Progenitor cell of endocrine pancreas (in vitro differentiated cells): ENCODE results near the gene RAD51B. TPM values are rescaled to one million over a fixed set of nuclear protein-coding genes. Genes with fewer than 3 reads are reported as not detected.

Experiments used
- DNase-seq: peaks from one replicate; pipeline ENCODE4 v3.0.0; 2021; ENCODE audit warnings: low spot score; ENCODE audit not compliant: unreplicated experiment
- H3K27ac Mint-ChIP-seq: 2 replicates; pipeline ENCODE4 v1.8.0; 2021; ENCODE audit warnings: mild to moderate bottlenecking, moderate library complexity, mixed read lengths
- H3K27me3 Mint-ChIP-seq: 2 replicates; pipeline ENCODE4 v1.8.0; 2021; ENCODE audit warnings: mixed read lengths
- H3K36me3 Mint-ChIP-seq: 2 replicates; pipeline ENCODE4 v1.8.0; 2022; ENCODE audit warnings: mixed read lengths; ENCODE audit not compliant: insufficient read depth
- H3K4me1 Mint-ChIP-seq: 2 replicates; pipeline ENCODE4 v1.8.0; 2021; ENCODE audit warnings: low read depth, mixed read lengths
- H3K4me3 Mint-ChIP-seq: 2 replicates; pipeline ENCODE4 v1.8.0; 2021; ENCODE audit warnings: low read depth, mild to moderate bottlenecking, moderate library complexity, mixed read lengths
- H3K9me3 Mint-ChIP-seq: 2 replicates; pipeline ENCODE4 v1.8.0; 2021; ENCODE audit warnings: low read depth, mixed read lengths
- total RNA-seq: library from RNA; stranded (reverse); gene quantifications from 2 replicates; pipeline ENCODE4 v1.2.1, GENCODE V29; 2021
- TF ChIP-seq, protein P1 (sequence below): fragments of 200-600 bp; sonication (generic); IDR thresholded peaks from one replicate; pipeline ENCODE4 v1.5.0; 2021; ENCODE audit warnings: antibody characterized with exemption, mild to moderate bottlenecking; ENCODE audit not compliant: unreplicated experiment

RAD51B gene
- total RNA-seq, 1 donor from 2014 or later = 24.7 TPM

GRCh38 chr14:68165274-68165843 is 345.8 kb downstream of the RAD51B start:
- TF ChIP-seq, protein P1, sequence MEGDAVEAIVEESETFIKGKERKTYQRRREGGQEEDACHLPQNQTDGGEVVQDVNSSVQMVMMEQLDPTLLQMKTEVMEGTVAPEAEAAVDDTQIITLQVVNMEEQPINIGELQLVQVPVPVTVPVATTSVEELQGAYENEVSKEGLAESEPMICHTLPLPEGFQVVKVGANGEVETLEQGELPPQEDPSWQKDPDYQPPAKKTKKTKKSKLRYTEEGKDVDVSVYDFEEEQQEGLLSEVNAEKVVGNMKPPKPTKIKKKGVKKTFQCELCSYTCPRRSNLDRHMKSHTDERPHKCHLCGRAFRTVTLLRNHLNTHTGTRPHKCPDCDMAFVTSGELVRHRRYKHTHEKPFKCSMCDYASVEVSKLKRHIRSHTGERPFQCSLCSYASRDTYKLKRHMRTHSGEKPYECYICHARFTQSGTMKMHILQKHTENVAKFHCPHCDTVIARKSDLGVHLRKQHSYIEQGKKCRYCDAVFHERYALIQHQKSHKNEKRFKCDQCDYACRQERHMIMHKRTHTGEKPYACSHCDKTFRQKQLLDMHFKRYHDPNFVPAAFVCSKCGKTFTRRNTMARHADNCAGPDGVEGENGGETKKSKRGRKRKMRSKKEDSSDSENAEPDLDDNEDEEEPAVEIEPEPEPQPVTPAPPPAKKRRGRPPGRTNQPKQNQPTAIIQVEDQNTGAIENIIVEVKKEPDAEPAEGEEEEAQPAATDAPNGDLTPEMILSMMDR = no peak
- peak overlapping the region; percentile 96 for H3K27ac Mint-ChIP-seq
- H3K9me3 Mint-ChIP-seq = no peaks in the 10 kb centered on the region
- peaks cover 71% of the 10 kb centered on the region for H3K4me1 Mint-ChIP-seq
- no peaks in the 10 kb centered on the region for H3K36me3 Mint-ChIP-seq
- H3K27me3 Mint-ChIP-seq = no peaks in the 10 kb centered on the region
- DNase-seq = no peak
- H3K4me3 Mint-ChIP-seq = no peak overlapping the region

DNA sequence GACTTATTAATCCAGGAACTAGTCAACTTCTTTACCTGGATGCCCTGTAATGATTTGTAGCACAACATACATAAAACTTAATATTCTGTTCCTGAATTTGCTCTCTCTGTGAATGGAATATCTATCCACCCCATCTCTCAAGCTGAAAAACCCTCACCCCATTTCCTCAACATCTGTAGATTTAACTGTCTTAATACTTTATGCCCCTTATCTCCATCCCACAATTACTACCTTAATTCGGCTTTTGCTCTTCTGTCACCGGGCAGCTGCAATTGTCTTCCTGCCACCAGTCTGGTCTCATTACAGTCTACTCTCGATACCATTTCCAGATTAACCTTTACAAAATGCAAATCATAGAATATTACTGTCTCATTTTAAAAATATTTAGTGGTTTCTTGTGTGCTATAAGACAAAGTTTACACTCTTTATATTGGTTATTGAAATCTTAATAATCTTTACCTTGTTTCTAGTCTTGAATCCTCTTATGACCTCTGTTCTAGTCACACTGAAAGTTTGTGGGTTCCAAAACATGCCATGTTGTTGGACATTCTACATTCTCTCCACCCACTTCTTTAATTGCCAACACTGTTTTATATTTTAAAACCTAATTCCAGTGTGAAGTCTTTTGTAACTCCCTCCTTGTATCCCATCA is 347.3 kb downstream of the RAD51B start:
- TF ChIP-seq, protein P1 = no peak
- no peak overlapping the region for H3K4me3 Mint-ChIP-seq
- H3K4me1 Mint-ChIP-seq = peaks cover 73% of the 10 kb centered on the region
- no peaks in the 10 kb centered on the region for H3K36me3 Mint-ChIP-seq
- DNase-seq = no peak
- no peaks in the 10 kb centered on the region for H3K27me3 Mint-ChIP-seq
- H3K27ac Mint-ChIP-seq = peak overlapping the region; percentile 96
- H3K9me3 Mint-ChIP-seq = no peaks in the 10 kb centered on the region

DNA sequence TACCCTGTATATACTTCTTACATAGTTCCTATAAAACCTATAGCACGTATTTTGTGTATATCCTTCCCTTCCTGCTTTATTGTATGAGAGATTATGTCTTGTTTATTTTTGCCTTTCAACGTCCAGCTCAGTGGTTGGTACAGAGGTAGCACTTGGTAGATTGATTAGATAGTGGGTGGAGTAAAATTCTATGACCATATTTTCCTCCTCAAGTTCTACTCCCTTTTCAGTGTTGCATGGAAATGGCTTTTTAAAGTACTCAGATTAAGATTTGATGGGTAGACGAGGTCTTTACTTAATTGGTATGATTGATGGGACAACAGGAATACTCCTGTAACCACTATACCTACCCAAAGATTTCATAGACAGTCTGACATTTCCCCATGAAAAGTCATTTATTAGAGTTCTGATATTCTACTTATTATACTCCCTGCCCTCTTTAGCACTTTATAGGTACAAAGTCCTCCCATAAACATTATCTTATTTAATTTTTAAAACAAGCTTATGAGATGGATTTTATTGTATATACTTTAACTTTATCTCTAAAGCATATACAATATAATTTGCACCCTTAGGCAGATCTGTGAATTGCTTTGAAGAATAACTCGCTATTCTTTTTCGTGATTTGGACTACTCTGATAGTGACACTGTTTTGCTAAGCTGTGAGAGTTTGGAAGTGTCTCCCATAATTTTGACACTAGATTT is 348.0 kb downstream of the RAD51B start:
- no peaks in the 10 kb centered on the region for H3K27me3 Mint-ChIP-seq
- TF ChIP-seq, protein P1 = no peak
- H3K27ac Mint-ChIP-seq = peak overlapping the region; percentile 96
- no peak overlapping the region for H3K4me3 Mint-ChIP-seq
- H3K9me3 Mint-ChIP-seq = no peaks in the 10 kb centered on the region
- no peaks in the 10 kb centered on the region for H3K36me3 Mint-ChIP-seq
- DNase-seq = no peak
- peaks cover 76% of the 10 kb centered on the region for H3K4me1 Mint-ChIP-seq

GRCh38 chr14:68168460-68169109 is 349.0 kb downstream of the RAD51B start:
- peak overlapping the region; percentile 82 for H3K27ac Mint-ChIP-seq
- no peak for DNase-seq
- H3K9me3 Mint-ChIP-seq = no peaks in the 10 kb centered on the region
- TF ChIP-seq, protein P1 = no peak
- peaks cover 74% of the 10 kb centered on the region for H3K4me1 Mint-ChIP-seq
- no peak overlapping the region for H3K4me3 Mint-ChIP-seq
- no peaks in the 10 kb centered on the region for H3K27me3 Mint-ChIP-seq
- H3K36me3 Mint-ChIP-seq = no peaks in the 10 kb centered on the region

GRCh38 chr14:68172216-68172615 is 352.6 kb downstream of the RAD51B start:
- no peak overlapping the region for H3K4me3 Mint-ChIP-seq
- H3K27ac Mint-ChIP-seq = peak overlapping the region; percentile 96
- TF ChIP-seq, protein P1 = no peak
- peaks cover 57% of the 10 kb centered on the region for H3K4me1 Mint-ChIP-seq
- H3K9me3 Mint-ChIP-seq = peaks cover 8% of the 10 kb centered on the region
- H3K36me3 Mint-ChIP-seq = peaks cover 1% of the 10 kb centered on the region
- no peak for DNase-seq
- no peaks in the 10 kb centered on the region for H3K27me3 Mint-ChIP-seq
